HL-60/S4 (cell line): Measurements from ENCODE around the gene AGBL4.
"Not testable (repeated sequence)": the region's sequence is repeated elsewhere in the genome, so short reads cannot be mapped to it uniquely, and the experiment has no call there.

Experiments
- in situ Hi-C: fragments of 300-500 bp; cut with MboI; formaldehyde crosslinking; loops from 2 replicates; pipeline ENCODE4 v1.14.3; 2022; ENCODE audit warnings: low sequenced_read_pairs

Gene AGBL4

DNA sequence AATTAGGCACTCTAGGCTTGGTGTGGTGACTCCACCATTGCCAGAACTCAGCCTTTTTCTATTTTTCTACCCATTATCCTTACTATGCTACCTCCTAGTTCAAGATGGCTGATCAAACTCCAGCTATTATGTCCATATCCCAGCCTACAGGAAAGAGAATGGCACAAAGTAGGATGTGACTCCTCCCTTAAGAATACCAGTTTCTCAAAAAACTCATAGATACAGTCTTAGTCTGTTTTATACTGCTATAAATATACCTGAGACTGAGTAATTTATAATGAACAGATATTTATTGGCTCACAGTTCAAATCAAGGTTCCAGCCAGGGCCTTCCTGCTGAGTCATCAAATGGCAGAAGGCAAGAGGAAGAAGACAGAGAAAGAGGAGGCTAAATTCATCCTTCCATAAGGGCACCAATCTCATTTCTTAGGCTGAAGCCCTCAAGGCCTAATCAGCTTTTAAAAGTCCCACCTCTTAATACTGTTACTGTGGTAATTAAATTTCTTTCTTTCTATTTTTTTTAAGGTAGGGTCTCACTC lies 704.3 kb downstream of the AGBL4 start:
- in situ Hi-C loops = no loop called here

DNA sequence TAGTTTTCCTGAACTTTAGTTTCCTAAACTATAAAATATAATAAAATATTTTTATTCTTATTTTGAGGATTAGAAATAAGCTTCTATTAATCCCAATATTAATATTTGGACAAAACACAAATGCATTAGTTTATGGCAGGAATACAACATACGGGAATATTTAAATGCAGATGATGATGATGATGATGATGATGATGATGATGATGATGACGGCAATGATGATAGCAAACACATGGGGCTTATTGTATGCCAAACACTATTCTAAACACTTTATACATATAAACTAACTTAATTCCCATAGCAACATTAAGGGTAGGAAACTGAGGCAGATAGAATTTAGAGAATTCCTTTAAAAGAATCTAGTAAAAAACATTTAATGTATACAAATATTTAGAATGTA lies 705.5 kb downstream of the AGBL4 start:
- in situ Hi-C loops = no loop called here

DNA sequence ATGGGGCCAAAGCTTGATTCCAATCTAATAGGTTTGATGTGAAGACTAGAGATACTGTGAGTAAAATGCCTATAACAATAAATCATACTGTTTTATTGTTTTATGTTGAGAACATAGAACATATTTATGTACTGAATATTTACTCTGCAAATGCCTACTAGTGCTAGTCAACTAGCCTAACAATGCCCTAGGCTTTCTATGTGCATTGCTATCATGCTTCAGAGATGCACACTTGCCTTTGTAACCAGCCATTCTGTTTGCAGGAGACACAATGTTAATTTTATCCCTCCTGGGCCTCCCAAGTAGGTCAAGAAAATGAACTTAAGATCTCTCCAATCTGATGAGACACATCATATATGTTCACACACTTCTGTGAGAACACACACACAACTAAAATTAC lies 716.3 kb downstream of the AGBL4 start:
- in situ Hi-C loops = no loop called here

DNA sequence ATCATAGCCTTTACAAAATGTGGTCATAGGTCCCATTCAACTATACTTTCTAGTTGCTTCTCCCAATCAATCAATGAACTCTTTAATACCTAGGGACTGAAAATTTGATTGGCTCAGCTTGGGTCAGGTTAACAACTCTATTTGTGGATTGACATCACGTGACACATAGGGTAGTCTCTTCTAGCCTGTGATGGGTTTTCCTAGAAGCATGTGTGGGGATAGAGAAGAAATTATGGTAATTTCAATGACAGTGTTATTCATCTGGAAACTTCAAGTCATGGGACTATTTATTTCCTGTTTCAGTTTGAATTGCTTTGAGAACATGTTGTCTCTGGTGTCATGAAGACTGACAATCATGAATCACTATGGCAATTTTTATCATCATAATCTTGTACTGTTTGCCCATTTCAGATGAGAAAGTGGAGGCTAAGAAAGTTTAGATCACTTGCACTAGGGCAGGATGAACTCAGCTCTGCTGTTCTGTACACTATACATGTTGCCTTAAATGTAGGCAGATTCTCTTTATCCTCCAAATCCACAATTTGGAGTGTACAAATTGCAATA lies 717.2 kb downstream of the AGBL4 start:
- in situ Hi-C loops = no loop called here

DNA sequence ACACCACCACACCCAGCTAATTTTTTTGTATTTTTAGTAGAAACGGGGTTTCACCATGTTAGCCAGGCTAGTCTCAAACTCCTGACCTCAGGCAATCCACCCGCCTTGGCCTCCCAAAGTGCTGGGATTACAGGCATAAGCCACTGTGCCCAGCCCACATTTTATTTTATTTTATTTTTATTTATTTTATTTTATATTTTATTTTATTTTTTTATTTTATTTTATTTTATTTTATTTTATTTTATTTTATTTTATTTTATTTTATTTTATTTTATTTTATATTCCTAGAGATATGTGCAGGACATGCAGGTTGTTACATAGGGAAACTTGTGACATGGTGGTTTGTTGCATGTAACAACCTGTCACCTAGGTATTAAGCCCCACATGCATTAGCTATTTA lies 721.4 kb downstream of the AGBL4 start:
- in situ Hi-C loops = not testable (repeated sequence)

DNA sequence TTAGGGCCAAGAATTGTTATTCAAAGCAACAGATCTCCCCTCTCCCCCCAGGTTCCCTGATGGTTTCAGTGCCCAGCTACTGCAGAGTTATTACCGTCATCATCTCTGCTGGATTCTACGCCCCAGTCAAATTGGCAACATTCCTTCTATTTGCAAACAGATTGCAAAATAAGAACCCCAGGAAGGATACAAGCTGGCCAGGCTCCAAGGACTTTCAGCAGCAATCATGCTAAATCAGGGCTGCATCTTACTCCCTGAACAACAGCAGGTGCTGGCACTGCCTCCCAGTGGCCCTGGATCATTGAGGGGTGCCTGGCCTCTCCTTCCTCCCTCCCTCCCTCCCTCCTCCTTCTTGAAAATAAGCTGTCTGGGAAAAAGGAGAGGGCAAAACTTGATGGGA lies 725.5 kb downstream of the AGBL4 start:
- in situ Hi-C loops = no loop called here

DNA sequence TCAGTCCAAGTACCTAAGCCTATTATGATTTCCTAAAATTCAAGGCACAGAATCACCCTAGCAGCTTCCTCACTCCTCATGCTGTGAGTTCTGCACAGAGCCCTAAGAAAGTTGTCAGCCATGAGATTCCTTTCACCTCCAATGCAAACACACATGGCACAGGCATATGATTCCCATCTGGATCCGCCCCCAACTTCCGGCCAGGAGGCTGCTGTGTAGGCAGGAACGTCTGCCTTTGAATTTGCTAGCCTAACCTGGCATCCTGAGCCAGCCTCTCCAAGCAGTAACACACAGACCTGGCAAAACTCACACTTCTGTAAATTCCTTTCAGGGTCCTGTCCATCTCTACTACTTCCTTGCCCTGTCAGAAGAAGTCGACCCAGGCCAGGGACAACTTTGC lies 726.0 kb downstream of the AGBL4 start:
- in situ Hi-C loops = no loop called here

DNA sequence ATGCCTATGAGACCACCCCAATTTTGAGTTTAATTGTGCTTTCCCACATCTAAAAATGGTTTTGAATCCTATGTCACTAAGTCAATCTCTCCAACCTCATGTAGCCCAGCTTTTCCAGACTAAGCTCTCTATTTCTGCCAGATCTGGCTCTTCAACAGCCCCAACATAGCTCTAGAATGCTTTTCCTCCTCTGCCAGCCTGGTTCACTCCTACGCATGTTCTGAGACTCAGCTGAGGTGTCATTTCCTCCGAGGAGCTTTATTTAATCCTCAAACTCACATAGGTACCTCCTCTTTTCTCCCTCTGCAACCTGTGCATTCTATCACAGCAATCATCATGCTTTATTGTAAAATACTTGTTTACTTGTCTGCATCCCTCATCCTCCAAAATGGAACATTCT lies 729.2 kb downstream of the AGBL4 start:
- in situ Hi-C loops = no loop called here

DNA sequence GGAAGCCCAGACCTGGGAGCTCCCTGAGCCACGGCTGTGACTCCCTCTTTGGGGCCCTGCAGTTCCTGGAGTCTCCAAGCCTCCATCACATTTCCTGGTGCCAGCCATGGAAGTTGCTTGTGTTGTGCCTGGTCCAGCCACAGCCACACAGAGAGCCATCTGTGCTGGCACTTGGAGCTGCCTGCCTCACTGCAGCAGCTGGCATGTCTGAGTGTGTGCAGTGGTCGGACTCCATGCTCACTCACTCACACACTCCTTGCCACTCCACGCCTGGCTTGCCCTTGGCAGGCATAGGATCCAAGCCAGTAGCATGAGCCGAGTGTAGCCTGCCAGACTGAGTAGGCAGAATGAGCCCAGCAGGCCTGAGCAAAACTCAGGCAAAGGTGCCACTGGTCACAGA lies 730.7 kb downstream of the AGBL4 start:
- in situ Hi-C loops = no loop called here

DNA sequence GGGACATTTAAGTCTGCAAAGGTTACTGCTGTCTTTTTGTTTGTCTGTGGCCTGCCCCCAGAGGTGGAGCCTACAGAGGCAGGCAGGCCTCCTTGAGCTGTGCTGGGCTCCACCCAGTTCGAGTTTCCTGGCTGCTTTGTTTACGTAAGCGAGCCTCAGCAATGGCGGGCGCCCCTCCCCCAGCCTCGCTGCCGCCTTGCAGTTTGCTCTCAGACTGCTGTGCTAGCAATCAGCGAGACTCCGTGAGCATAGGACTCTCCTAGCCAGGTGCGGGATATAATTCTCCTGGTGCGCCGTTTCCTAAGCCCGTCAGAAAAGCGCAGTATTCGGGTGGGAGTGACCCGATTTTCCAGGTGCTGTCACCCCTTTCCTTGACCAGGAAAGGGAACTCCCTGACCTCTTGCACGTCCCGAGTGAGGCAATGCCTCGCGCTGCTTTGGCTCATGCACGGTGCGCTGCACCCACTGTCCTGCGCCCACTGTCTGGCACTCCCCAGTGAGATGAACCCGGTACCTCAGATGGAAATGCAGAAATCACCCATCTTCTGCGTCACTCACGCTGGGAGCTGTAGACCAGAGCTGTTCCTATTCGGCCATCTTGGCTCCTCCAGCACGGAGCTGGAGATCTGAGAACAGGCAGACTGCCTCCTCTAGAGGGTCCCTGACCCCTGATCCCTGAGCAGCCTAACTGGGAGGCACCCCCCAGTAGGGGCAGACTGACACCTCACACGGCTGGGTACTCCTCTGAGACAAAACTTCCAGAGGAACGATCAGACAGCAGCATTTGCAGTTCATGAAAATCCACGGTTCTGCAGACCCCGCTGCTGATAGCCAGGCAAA lies 766.3 kb downstream of the AGBL4 start:
- in situ Hi-C loops = not testable (repeated sequence)

DNA sequence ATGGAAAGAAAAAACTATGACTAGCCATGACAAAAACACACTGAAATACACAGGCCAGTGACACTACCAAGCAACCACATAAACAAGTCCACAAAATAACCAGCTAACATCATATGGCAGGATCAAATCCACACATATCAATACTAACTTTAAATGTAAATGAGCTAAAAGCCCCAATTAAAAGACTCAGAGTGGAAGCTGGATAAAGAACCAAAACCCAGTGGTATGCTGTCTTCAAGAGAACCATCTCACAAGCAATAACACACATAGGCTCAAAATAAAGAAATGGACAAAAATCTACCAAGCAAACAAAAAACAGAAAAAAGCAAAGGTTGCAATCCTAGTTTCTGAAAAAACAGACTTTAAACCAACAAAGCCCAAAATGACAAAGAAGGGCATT lies 770.8 kb downstream of the AGBL4 start:
- in situ Hi-C loops = no loop called here

DNA sequence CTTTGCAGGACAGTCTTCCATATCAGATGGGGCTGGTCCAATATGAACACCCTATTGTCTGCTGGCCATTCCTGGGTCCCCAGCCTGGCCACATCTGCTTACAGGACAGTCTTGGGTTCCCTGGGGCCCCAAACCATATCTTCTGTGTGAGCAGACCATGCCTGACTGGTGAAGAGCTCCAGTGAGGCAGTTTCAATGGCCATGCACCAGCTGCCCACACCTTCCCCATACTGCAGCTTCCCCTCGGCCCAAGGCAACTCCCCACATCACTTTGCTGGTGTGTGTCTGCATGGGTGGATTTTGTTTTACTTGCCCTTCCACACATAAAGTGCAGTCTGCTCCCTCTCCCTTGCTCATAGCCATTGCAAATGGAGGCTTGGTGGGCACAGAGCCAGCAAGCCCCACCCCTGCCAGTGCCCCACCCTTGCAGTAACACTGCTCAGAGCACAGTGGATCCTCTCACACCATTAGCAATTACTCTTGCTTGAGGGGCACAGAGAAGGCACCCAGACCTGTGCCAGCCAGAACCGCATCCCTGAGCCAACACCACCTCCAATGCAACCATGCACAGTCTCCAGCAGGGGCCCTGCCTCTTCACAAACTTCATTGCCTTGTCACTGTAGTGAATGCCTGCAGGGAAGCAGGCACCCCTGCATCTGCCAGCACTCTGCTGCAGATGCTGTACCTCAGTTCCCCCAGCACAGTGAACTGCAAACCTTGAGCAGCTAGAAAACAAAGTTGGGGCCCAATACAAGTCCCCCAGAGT lies 772.6 kb downstream of the AGBL4 start:
- in situ Hi-C loops = no loop called here

DNA sequence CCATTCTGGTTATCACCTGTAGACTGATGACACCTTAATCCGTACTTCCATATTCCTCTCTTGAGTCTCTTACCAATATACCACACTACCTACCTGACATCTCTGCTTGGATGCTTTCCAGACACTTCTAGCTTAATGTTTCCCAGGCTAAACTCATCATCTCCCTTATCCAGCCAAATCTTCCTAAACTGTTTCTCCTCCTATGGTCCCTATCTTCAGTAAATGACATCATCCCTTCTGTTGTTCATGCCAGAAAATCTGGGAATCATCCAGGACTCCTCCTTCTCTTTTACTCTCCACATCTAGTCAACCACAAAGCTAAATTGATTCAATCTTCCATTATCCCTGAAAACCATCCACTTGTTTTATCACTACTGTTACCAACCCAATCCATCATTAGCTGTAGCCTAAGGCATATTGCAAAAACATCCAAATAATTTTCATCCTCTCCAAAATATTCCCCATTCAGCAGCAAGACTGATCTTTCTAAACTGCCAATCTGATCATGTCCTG lies 783.0 kb downstream of the AGBL4 start:
- in situ Hi-C loops = no loop called here

DNA sequence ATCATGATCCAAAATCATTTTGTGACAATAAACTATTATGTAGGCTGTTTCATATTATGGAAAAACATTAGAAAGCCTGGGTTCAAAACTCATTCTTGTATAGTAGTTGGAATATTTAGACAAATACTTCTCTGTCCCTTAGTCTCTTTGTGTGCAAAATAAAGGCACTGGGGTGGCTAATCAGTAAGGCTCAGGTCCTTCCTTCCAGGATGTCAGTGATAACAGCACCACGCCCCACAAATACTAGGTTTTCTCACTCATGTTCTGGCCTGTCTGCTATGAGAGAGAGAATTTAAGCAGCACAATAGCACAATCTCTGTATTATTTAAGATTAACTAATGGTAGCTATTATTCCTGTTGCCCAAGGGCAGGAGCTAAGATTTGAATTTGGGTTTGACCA lies 788.8 kb downstream of the AGBL4 start:
- in situ Hi-C loops = no loop called here

DNA sequence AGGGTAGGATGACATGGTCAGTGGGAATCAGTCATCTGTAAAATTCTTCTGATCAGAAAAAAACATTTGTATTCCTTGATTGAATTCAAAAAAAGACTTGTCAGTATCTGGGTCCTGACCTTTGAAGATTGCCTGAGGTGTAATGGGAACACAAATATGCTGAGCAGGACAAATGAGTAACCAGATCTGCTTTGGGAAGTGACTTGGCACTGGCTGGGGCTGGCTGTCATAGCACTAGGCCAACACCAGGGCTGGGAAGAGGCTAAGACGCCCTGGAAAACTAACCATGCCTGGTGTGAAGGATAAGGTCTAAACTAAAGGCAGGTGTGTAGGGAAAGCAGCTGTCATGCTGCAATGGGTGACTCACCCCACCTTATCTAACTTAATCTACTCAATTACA lies 794.2 kb downstream of the AGBL4 start:
- in situ Hi-C loops = no loop called here

DNA sequence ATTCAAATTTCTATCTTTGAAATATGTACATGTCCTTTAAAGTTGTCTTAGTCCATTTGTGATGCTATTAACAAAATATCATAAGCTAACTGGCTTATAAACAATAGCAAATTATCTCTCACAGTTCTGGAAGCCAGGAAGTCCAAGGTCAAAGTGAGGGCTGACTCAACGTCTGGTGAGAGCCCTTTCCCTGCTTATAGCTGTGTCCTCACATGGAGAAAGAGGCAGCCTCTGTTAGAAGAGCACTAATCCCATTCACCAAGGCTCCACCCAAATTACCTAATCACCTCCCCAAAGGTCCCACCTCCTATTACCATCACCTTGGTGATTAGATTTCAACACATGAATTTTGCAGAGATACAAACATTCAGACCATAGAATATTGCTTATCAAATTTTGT lies 797.0 kb downstream of the AGBL4 start:
- in situ Hi-C loops = no loop called here

DNA sequence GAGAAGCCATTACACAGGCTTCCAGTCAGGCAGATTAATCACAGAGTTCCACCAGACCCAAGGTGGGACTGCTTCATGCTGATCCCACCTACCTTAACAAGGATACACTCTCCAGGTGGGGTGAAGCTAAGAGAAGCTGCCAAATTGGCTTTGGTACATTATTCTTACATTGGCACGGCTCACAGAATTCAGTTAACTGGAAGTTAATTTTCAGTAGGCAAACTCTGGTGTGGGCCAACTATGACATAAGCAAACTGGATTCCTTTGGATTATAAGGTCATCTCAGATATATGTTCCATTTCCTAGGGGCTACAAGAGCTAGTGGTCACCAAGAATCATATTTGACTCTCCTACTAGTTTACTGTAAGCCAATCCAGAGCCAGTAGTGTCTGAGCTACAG lies 798.3 kb downstream of the AGBL4 start:
- in situ Hi-C loops = no loop called here

DNA sequence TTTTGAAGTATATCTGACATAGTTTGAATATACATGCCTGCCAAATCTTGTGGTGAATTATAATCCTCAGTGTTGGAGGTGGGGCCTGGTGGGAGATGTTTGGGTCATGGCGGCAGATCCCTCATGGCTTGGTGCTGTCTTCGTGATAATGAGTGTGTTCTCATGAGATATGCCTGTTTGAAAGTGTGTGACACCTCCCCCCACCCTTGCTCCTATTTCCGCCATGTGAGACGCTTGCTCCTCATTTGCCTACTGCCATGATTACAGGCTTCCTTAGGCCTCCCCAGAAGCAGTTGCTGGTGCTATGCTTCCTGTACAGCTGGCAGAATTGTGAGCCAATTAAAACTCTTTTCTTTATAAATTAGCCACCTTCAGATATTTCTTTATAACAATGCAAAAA lies 810.5 kb downstream of the AGBL4 start:
- in situ Hi-C loops = no loop called here

DNA sequence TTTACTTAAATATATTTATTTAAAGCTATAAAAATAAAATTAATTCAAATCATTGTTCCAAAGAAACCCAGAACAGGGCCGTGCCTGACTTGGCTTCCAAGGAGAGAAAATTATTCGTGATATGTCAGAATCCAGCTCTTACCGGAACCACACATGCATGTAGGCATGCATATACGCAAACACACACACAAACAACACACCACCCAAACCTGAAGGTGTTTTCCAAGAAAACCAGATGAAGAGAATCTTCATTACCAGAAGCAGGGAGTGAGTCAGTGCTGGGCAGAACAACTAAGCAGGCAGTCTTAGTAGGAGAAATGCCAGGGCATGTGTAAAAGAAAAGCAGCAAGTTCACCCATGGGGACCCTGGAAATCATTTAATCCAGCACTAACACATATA lies 815.0 kb downstream of the AGBL4 start:
- in situ Hi-C loops = no loop called here

DNA sequence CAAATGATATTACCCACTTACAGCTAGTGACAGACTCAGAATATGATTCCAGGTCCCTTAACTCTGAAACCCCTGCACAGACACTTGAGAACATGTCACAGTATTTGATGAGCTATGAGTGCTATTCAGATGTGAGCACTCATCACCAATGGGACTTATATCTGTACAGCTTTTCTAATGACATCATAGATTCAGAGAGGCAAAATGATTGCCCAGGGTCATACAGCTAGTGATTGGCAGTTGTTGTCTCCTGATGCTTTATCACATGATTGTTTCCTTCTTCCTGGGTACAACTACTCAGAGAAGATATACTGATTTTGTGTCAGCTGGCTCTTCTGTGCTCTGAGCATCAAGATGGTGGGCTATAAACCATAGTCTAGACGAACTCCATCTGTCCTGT lies 819.0 kb downstream of the AGBL4 start:
- in situ Hi-C loops = no loop called here

DNA sequence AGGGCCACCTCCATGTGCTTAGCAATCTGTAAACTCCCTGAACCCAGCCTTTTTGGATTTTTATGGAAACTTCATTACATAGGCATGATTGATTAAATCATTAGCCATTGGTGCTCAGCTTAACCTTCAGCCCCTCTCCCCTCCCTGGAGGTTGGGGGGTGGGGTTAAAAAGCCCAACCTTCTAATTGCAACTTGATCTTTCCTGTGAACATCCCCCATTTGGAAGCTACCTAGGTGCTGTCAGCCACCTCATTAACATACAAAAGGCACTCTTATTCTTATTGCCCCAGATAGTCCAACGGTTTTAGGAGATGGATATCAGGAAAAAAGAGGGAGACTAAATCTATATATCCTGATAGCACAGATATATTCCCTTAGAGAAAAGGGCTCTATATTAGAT lies 823.0 kb downstream of the AGBL4 start:
- in situ Hi-C loops = no loop called here

DNA sequence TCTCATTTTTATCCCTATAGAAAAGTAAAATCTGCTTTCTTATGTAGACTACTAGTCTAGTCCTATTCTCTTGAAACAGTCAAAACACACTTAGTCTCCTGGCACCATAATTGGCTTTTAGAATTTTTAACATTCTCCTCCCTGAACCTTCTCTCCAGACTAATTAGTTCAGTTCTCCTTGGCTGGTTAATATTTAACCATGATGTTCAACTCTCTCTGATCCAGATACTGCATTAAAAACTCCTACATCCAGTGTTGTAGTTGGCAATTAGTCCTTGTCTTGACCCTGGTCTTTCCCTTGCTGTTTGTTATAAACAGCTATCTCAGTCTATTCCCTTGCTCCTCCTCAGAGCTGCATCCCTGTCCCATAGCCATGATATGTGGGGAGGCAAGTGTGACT lies 824.2 kb downstream of the AGBL4 start:
- in situ Hi-C loops = no loop called here
